ENCODE results near the gene VWC2L.

VWC2L gene

DNA sequence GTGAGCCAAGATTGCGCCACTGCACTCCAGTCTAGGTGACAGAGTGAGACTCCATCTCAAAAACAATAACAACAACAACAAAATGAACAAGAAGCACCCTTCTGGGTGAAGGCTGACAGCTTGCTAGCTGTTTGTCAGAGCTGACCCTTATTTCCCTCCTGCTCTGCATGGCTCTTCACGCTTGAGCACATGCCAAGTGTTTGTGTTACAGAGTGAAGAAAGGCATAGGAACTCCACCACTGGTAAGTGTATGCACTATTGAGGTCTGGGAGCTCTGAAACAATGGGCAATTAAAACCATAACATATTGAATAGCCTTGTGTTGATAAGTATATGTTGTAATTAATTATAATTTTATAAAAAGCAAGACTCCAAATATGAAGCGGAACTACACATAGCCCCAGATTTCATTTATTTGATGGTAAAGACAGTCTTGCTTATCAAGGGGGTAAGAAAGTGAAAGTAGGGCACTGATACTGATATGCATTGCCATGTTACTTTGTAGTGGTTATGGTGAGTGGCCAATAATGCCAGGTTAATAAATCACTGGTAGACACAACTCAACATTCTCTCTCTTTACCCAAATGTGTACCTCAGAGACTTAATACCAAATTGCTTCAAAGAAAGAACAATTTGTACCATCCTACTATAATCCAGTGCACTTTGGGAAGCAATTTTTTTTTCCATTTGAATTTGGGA, 163.4 kb downstream of the VWC2L start:
- no peak for TF ChIP-seq FOXP2 (optimal IDR thresholded peaks at IDR 0.05; ENCODE audit: borderline replicate concordance, extremely low read depth, extremely low read length, insufficient read depth)
- no peak for TF ChIP-seq SIN3A (IDR thresholded peaks at IDR 0.05; ENCODE audit: borderline replicate concordance, insufficient read depth, low read length)

DNA sequence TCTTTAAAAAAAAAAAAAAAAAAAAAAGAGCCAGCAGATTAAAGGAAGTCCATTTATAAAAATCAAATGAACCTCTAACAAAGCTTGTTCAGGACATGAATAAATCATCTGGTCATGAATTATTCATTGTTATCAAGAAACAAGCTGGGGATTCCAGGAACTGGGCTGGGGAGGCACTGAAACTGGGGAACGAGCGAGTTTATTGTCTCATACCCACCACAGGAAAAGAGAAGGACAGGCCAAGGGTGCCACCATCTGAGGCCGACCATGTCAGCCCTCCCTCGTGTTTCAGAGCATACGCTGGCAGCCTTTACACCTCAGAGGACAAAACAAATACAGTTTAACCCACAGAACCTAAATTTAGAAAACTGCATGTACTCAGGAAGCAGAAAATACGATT, 164.2 kb downstream of the VWC2L start:
- TF ChIP-seq, protein P1, sequence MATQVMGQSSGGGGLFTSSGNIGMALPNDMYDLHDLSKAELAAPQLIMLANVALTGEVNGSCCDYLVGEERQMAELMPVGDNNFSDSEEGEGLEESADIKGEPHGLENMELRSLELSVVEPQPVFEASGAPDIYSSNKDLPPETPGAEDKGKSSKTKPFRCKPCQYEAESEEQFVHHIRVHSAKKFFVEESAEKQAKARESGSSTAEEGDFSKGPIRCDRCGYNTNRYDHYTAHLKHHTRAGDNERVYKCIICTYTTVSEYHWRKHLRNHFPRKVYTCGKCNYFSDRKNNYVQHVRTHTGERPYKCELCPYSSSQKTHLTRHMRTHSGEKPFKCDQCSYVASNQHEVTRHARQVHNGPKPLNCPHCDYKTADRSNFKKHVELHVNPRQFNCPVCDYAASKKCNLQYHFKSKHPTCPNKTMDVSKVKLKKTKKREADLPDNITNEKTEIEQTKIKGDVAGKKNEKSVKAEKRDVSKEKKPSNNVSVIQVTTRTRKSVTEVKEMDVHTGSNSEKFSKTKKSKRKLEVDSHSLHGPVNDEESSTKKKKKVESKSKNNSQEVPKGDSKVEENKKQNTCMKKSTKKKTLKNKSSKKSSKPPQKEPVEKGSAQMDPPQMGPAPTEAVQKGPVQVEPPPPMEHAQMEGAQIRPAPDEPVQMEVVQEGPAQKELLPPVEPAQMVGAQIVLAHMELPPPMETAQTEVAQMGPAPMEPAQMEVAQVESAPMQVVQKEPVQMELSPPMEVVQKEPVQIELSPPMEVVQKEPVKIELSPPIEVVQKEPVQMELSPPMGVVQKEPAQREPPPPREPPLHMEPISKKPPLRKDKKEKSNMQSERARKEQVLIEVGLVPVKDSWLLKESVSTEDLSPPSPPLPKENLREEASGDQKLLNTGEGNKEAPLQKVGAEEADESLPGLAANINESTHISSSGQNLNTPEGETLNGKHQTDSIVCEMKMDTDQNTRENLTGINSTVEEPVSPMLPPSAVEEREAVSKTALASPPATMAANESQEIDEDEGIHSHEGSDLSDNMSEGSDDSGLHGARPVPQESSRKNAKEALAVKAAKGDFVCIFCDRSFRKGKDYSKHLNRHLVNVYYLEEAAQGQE (IDR thresholded peaks at IDR 0.05; ENCODE audit: insufficient read depth in 1 of 2, low read depth in 2 of 2, low read length in 2 of 2): no peak
- TF ChIP-seq SIN3A (IDR thresholded peaks at IDR 0.05; ENCODE audit: borderline replicate concordance, insufficient read depth, low read length) (no peak), FOXP2 (optimal IDR thresholded peaks at IDR 0.05; ENCODE audit: borderline replicate concordance, extremely low read depth, extremely low read length, insufficient read depth) (no peak)

DNA sequence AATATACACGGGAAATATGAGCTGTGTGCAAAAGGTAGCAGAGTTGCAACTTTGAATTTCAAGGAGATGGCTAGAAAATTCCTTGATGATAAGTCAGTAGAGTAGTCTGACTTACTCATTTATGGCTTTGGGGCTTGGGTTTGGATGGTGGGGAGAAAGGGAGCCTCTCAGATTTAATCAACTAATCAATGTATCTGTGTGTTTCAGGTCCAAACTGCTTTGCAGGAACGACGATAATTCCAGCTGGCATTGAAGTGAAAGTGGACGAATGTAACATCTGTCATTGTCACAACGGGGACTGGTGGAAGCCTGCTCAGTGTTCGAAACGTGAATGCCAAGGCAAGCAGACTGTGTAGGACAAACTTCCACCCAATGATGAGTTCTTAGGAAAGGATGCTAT, 164.6 kb downstream of the VWC2L start:
- TF ChIP-seq POLR2AphosphoS5 (IDR thresholded peaks at IDR 0.05; ENCODE audit: low read depth, low read length) (no peak), TAF1 (IDR thresholded peaks at IDR 0.05; ENCODE audit: borderline replicate concordance, insufficient read depth, low read length) (no peak), FOXP2 (optimal IDR thresholded peaks at IDR 0.05; ENCODE audit: borderline replicate concordance, extremely low read depth, extremely low read length, insufficient read depth) (no peak), SIN3A (IDR thresholded peaks at IDR 0.05; ENCODE audit: borderline replicate concordance, insufficient read depth, low read length) (no peak)
- TF ChIP-seq, protein P1 (IDR thresholded peaks at IDR 0.05; ENCODE audit: insufficient read depth in 1 of 2, low read depth in 2 of 2, low read length in 2 of 2): no peak

DNA sequence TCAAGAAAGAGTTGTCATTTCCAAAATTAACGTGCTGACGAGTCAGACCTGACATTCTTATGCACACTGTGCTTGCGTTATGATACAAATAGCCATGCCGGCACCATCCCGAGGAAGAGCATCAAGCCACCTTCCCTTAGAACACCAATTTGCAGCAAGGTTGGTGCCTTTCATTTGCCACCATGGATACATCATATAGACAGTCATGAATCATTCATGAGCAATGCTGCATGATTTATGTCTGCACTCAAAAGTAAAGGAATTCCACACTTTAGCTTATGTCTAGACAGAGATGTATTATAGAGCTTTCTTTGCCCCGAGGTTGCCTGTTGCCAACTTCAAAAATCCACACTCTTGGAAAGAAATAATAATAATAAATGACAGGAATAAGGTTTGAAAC, 166.9 kb downstream of the VWC2L start:
- TF ChIP-seq, protein P1 (IDR thresholded peaks at IDR 0.05; ENCODE audit: insufficient read depth in 1 of 2, low read depth in 2 of 2, low read length in 2 of 2): no peak
- TF ChIP-seq POLR2AphosphoS5 (IDR thresholded peaks at IDR 0.05; ENCODE audit: low read depth, low read length): no peak
- TF ChIP-seq SIN3A (IDR thresholded peaks at IDR 0.05; ENCODE audit: borderline replicate concordance, insufficient read depth, low read length): no peak
- no peak for TF ChIP-seq FOXP2 (optimal IDR thresholded peaks at IDR 0.05; ENCODE audit: borderline replicate concordance, extremely low read depth, extremely low read length, insufficient read depth)
- TF ChIP-seq TAF1 (IDR thresholded peaks at IDR 0.05; ENCODE audit: borderline replicate concordance, insufficient read depth, low read length): no peak

DNA sequence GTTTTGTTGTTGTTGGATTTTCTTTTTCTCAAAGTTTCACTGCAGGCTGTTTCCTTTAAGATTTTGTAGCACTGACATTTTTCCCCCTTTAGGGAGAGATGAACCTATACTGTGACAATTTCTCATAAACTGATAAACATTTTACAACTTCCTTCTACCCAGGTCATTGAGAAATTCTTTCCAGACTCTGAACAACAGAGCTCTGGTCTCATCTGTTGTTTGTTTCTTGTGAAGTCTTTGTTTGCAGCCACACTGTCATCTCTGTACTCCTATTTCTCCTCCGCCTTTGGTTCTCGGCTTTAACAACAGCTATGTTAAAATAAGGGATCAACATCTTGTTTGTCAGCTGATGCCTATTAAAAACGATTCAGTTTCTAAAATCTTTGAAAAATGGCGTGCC, 167.6 kb downstream of the VWC2L start:
- TF ChIP-seq TAF1 (IDR thresholded peaks at IDR 0.05; ENCODE audit: borderline replicate concordance, insufficient read depth, low read length) (no peak), POLR2AphosphoS5 (IDR thresholded peaks at IDR 0.05; ENCODE audit: low read depth, low read length) (no peak), FOXP2 (optimal IDR thresholded peaks at IDR 0.05; ENCODE audit: borderline replicate concordance, extremely low read depth, extremely low read length, insufficient read depth) (no peak), SIN3A (IDR thresholded peaks at IDR 0.05; ENCODE audit: borderline replicate concordance, insufficient read depth, low read length) (no peak)
- TF ChIP-seq, protein P1 (IDR thresholded peaks at IDR 0.05; ENCODE audit: insufficient read depth in 1 of 2, low read depth in 2 of 2, low read length in 2 of 2): no peak
